GM18526 (cell line): ENCODE results near the gene NOC2L.

Source experiments
- POLR2A ChIP-seq: IDR thresholded peaks from 3 replicates; pipeline ENCODE4 v1.6.1; 2011; ENCODE audit not compliant: insufficient read length; ENCODE audit errors: extremely low read depth

NOC2L gene

DNA sequence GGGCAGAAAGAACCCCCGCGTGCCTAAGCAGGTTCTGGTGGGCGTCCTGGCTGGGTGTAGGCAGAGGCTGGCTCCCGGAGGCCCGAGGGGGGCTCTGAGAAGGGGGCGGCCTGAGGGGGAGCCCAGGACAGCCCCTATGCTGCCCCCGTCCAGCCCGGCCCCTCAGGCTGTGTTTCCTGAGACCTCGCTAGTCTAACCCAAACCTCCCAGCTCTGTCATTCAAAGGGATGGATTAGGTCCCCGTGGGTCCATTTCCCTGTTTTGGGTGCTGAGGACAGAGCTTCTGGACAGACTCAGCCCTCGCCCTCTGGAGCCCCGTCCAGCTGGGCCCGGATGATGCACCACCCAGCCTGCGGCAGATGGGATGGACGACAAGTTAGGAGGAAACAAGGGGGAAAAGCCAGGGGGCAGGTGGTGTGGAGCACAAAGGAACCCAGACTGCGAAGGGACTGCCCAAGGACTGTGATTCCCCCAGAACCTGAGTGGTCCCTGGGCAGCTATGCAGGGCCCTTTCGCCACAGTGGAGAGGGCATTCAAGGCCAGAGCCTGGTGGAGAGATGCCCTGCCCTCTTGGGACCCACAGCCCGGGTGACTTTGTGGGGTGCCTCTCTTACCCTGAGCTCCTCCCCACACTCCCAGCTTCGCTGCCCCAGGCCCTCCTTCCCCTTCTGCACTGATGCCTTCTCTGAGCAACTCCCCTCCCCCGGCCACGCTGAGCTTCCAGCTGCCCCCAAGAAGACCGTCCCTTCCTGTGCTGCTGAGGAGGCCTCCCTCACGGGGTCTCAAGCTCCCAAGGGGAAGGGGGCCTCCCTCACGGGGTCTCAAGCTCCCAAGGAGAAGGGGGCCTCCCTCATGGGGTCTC lies 38.0 kb upstream of the NOC2L start:
- no peak for TF ChIP-seq POLR2A

DNA sequence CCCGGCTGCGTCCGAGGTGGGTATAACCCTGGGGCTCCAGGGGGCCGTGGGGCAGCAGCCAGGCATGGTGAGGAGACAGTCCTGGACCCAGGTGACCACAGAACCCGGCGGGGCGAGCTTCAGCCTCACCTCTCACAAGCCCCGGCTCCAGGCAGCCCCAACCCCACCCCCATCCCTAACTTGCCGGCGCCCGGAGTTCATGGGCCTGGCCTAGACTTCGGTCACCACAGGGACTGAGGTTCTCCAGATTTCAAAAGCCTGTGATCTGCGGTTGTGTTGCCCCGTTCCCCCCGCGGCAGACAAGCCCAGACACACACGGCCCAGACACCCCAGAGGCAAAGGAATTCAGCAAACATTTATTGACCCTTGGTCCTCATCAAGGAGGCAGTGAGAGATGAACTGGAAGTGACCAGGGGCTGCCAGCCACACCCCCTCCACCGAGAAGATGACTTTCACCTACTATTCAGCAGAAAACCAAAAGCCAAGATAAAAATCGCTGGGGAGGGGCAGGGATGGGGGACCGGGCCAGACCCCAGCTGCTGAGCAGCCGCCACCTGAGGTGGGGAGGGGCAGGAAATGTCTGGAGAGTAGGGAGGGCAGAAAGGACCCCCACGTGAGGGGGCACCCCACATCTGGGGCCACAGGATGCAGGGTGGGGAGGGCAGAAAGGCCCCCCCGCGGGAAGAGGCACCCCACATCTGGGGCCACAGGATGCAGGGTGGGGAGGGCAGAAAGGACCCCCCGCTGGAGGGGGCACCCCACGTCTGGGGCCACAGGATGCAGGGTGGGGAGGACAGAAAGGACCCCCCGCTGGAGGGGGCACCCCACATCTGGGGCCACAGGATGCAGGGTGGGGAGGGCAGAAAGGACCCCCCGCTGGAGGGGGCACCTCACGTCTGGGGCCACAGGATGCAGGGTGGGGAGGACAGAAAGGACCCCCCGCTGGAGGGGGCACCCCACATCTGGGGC lies 36.9 kb upstream of the NOC2L start:
- no peak for TF ChIP-seq POLR2A

DNA sequence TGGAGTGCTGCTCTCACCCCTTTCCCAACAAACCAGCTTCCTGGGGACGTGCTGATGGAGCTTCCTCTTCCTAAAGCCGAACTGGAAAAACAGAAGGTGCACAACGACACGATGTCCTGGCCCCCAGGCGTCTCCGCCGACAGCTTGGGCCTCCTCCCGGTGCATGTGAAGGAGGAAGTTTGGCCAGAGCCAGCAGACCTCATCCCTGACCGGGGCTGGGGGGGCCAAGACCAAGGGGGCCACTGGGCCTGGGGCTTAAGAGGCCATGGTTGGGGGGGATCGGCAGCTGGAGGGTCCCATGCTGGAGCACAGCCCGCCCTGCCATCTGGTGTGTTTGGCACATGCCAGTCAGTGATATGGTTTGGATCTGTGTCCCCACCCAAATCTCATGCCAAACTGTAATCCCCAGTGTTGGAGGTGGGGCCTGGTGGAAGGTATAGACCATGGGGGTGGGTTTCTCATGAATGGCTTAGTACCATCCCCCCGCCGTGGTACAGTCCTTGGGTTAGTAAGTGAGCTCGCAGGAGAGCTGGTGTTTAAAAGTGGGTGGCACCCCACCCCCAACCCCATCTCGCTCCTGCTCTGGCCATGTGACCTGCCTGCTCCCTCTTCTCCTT lies 34.4 kb upstream of the NOC2L start:
- TF ChIP-seq POLR2A = no peak

- no peak for TF ChIP-seq POLR2A
These were observed 33.3 kb upstream of the NOC2L start for GRCh38 chr1:992362-992761.

DNA sequence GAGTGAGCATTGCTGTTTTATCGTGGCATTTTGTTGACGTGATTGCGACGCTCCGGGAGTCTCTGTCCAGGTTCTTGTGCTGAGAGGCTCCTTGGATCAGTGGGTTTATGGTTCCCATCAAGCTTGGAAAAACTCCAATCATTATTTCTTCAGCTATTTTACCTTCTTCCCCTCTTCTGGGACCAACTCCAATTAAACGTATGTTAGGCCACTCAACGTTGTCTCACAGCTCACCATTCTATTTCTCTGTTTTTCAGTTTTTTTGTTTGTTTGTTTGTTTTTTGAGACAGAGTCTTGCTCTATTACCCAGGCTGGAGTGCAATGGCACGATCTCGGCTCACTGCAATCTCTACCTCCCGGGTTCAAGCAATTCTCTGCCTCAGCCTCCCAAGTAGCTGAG lies 32.8 kb upstream of the NOC2L start:
- TF ChIP-seq POLR2A = no peak

DNA sequence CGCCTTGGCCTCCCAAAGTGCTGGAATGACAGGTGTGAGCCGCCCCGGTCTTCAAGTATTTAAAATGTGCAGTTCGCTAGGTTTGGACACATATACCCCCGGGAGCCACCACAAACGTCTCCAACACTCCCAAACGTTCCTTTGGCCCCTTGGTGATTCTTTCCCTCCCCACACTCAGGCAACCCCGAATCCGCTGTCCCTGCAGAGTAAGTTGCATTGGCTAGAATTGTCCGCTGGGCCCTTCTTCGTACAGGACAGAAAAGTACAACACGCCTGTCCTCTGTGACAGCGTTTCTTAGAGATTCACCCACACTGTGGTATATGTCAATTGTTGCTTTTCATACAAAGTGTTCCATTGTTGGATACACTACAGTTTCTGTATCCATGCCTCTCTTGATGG lies 26.1 kb upstream of the NOC2L start:
- no peak for TF ChIP-seq POLR2A

- TF ChIP-seq POLR2A = no peak
These were observed 25.4 kb upstream of the NOC2L start for GRCh38 chr1:984476-984814.

GRCh38 chr1:983798-984475 lies 24.9 kb upstream of the NOC2L start:
- TF ChIP-seq POLR2A = no peak

GRCh38 chr1:982765-983436 lies 23.8 kb upstream of the NOC2L start:
- no peak for TF ChIP-seq POLR2A

- TF ChIP-seq POLR2A = no peak
These were observed 23.0 kb upstream of the NOC2L start, which contains the start of gene PERM1 for GRCh38 chr1:981955-982558. Gene PERM1, minus strand, starts transcription at chr1:982093. Its CDS starts 1,064 bp downstream, at chr1:981029.

DNA sequence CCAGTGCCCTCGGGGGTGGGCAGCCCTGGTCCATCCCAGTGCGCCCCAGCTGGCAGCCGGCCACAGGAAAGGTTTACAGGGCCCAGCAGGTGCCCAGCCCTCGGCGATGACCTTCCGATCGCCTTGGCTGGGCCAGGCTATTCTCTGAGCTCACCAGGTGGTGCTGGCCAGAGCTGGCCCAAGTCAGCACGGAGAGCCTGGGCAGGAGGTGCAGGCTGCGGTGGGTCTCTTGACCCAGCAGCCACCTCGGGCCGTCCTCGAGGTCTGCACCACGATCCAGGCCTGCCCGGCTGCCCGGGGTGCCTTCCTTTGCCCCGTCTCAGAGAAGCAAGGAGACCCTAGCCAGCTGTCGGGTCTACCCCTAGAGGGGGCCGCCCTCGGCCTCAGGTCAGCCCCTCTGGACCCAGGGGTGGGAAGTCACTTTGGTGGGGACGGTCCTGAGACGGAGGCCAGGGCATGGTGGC lies 22.5 kb upstream of the NOC2L start:
- TF ChIP-seq POLR2A = no peak

DNA sequence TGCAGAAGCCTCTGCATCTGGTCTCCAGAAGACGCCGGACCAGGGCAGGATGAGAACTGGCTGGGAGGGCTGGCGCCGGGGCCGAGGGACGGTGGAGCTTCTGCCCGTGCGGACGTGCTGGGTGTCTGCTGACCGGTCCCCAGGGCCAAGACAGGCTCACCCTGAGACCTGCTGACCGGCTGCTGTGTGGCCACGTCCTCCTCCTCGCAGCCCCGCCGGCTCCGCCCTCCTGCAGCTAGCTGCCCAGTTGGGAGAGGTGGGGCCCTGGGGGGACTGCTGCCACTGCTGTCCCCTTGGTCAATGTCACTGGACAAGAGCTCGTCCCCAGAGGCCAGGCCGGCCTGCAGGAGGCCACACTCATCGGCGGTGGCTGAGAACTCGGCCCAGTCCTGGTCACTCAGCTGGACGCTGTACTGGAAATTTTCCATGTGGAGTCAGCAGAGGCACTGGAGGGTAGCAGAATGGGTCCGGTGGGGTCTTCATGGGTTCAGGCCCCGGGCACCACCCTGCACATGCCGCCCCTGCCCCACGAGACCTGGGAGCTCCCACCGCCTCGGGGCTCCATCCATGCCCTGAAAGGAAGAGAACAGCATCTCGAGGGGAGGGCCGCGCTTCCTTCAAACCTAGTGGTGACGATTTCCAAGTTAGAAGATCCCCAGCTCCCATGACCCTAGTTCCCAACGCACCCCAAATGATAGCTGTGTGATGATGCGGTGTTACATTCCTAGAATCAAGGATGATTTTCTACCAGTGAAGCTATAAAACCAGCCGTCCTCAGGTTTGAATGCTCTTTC lies 21.7 kb upstream of the NOC2L start:
- TF ChIP-seq POLR2A = no peak

DNA sequence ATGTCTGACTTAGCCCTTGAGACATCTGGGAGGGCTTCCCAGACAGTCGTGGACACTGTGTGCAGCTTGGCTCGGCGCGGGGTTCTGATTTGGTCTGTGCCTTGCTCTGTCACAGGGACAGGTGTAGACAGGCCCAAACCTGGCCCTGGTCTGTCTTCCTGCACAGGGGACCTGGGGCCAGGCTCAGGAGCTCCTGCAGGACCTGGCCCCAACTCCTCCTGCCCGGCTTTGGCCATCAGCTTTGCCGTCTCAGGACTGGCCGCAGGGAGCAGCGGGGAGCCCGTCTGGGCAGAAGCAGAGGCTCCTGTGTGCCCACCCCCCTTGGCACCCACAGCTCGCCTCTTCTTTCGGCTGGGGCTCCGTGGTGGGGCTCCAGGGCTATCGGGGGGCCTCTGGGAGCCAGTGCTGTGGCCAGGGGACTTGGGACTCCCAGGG lies 21.1 kb upstream of the NOC2L start:
- no peak for TF ChIP-seq POLR2A
